ENCODE data around the gene ACSS1.

Gene ACSS1

GRCh38 chr20:24959591-24960301, 98.2 kb downstream of the ACSS1 start:
- no peak for TF ChIP-seq CTCF (IDR thresholded peaks at IDR 0.05; ENCODE audit: low read depth, low read length)
- in situ Hi-C loops (cut with HindIII; ENCODE audit: low sequenced_read_pairs): no loop called here
- no peak overlapping the region for H3K4me3 ChIP-seq (ENCODE audit: low read depth, low read length)
- DNase-seq (ENCODE audit: low read depth, low spot score): no peak

- DNase-seq (ENCODE audit: low read depth, low spot score): no peak
- no peak for TF ChIP-seq CTCF (IDR thresholded peaks at IDR 0.05; ENCODE audit: low read depth, low read length)
- in situ Hi-C loops (cut with HindIII; ENCODE audit: low sequenced_read_pairs): no loop called here
- no peak overlapping the region for H3K4me3 ChIP-seq (ENCODE audit: low read depth, low read length)
These were observed 99.2 kb downstream of the ACSS1 start for GRCh38 chr20:24958506-24959385.

GRCh38 chr20:24957326-24958016, 100.5 kb downstream of the ACSS1 start:
- in situ Hi-C loops (cut with HindIII; ENCODE audit: low sequenced_read_pairs): no loop called here
- no peak for DNase-seq (ENCODE audit: low read depth, low spot score)

More at GRCh38 chr20:24957326-24958016, 100.5 kb downstream of the ACSS1 start:
- no peak for TF ChIP-seq CTCF (IDR thresholded peaks at IDR 0.05; ENCODE audit: low read depth, low read length)
- H3K4me3 ChIP-seq (ENCODE audit: low read depth, low read length): no peak overlapping the region

All from astrocyte of the spinal cord (primary cell).